Mesendoderm (in vitro differentiated cells): ENCODE measurements around the gene KCTD15.

ENCODE experiments used
- DNase-seq: peaks from one replicate; pipeline ENCODE4 v3.0.0; 2013
- H2AK5ac ChIP-seq: 2 replicates; pipeline ENCODE4 v1.6.1; 2013; ENCODE audit warnings: low read length, inconsistent platforms
- H2BK120ac ChIP-seq: 2 replicates; pipeline ENCODE4 v1.6.1; 2013; ENCODE audit warnings: low read depth, mild to moderate bottlenecking, low read length, moderate library complexity, mixed read lengths
- H2BK15ac ChIP-seq: replicated peaks from 2 replicates; pipeline ENCODE4 v1.6.1; 2013; ENCODE audit warnings: low read depth, mild to moderate bottlenecking, moderate library complexity
- H2BK5ac ChIP-seq: 2 replicates; pipeline ENCODE4 v1.6.1; 2013; ENCODE audit warnings: low read length, inconsistent platforms
- H3K18ac ChIP-seq: 2 replicates; pipeline ENCODE4 v1.6.1; 2013; ENCODE audit warnings: mild to moderate bottlenecking, low read length, mixed read lengths
- H3K23ac ChIP-seq: one replicate; pipeline ENCODE4 v1.6.1; 2013; ENCODE audit warnings: low read length
- H3K27ac ChIP-seq: 2 replicates; pipeline ENCODE4 v1.5.1; 2013; ENCODE audit warnings: low read depth, mild to moderate bottlenecking, inconsistent platforms, low read length, moderate library complexity
- H3K27me3 ChIP-seq: 2 replicates; pipeline ENCODE4 v1.6.1; 2013; ENCODE audit warnings: low read length, control low read depth, mild to moderate bottlenecking, inconsistent platforms; ENCODE audit not compliant: insufficient read depth, poor library complexity
- H3K36me3 ChIP-seq: 2 replicates; pipeline ENCODE4 v1.6.1; 2013; ENCODE audit warnings: low read length, inconsistent platforms; ENCODE audit not compliant: control insufficient read depth, insufficient read depth
- H3K4ac ChIP-seq: one replicate; pipeline ENCODE4 v1.6.1; 2013; ENCODE audit warnings: low read depth, mild to moderate bottlenecking, low read length, moderate library complexity
- H3K4me1 ChIP-seq: 2 replicates; pipeline ENCODE4 v1.6.1; 2013; ENCODE audit warnings: low read depth, low read length, inconsistent platforms; ENCODE audit not compliant: control insufficient read depth
- H3K4me2 ChIP-seq: 2 replicates; pipeline ENCODE4 v1.6.1; 2013; ENCODE audit warnings: low read length
- H3K4me3 ChIP-seq: 2 replicates; pipeline ENCODE4 v1.5.1; 2013; ENCODE audit warnings: mild to moderate bottlenecking, low read length
- H3K56ac ChIP-seq: one replicate; pipeline ENCODE4 v1.6.1; 2013; ENCODE audit warnings: low read length
- H3K79me1 ChIP-seq: 2 replicates; pipeline ENCODE4 v1.6.1; 2013; ENCODE audit warnings: low read length, inconsistent platforms
- H3K79me2 ChIP-seq: 2 replicates; pipeline ENCODE4 v1.6.1; 2013; ENCODE audit warnings: mild to moderate bottlenecking, low read length; ENCODE audit not compliant: control insufficient read depth, insufficient read depth
- H3K9ac ChIP-seq: 2 replicates; pipeline ENCODE4 v1.6.1; 2013; ENCODE audit warnings: low read length, inconsistent platforms
- H4K5ac ChIP-seq: one replicate; pipeline ENCODE4 v1.6.1; 2013; ENCODE audit warnings: low read length
- H4K8ac ChIP-seq: one replicate; pipeline ENCODE4 v1.6.1; 2013; ENCODE audit warnings: low read depth, mild to moderate bottlenecking, control low read depth, low read length, moderate library complexity
- WGBS: extraction: QIAGEN DNeasy Blood & Tissue Kit; methylation state at CpG from one replicate; pipeline ENCODE4 v1.1.7; 2013; ENCODE audit warnings: low lambda C conversion rate, missing lambda C conversion rate; ENCODE audit not compliant: insufficient coverage; ENCODE audit errors: extremely low coverage; 5-methylcytosine and 5-hydroxymethylcytosine counted together

Gene KCTD15

GRCh38 chr19:33781415-33781935, 15.2 kb upstream of the KCTD15 start:
- Histone ChIP-seq H3K9ac (no peak overlapping the region), H3K27ac (no peak overlapping the region), H3K27me3 (no peaks in the 10 kb centered on the region), H3K4me1 (no peaks in the 10 kb centered on the region), H3K56ac (no peak overlapping the region), H2AK5ac (no peak overlapping the region), H3K4ac (no peak overlapping the region), H4K5ac (no peak overlapping the region), H4K8ac (no peak overlapping the region), H3K23ac (no peak overlapping the region), H3K79me1 (no peaks in the 10 kb centered on the region), H3K79me2 (no peaks in the 10 kb centered on the region), H3K36me3 (no peaks in the 10 kb centered on the region), H2BK5ac (no peak overlapping the region), H2BK120ac (no peak overlapping the region), H3K4me3 (no peak overlapping the region), H2BK15ac (no peak overlapping the region), H3K4me2 (no peak overlapping the region), H3K18ac (no peak overlapping the region)
- no CpG with 5 or more reads among the region's 15 CpGs for WGBS
- no peak for DNase-seq

GRCh38 chr19:33781996-33782395, 14.7 kb upstream of the KCTD15 start:
- no peak overlapping the region for H3K23ac ChIP-seq
- no peaks in the 10 kb centered on the region for H3K27me3 ChIP-seq
- no CpG with 5 or more reads among the region's 5 CpGs for WGBS
- H3K56ac ChIP-seq: no peak overlapping the region
- H2BK15ac ChIP-seq: no peak overlapping the region
- H4K5ac ChIP-seq: no peak overlapping the region
- no peak for DNase-seq
- H2BK120ac ChIP-seq: no peak overlapping the region
- H3K79me2 ChIP-seq: no peaks in the 10 kb centered on the region
- H3K4me1 ChIP-seq: no peaks in the 10 kb centered on the region
- H3K4ac ChIP-seq: no peak overlapping the region
- no peaks in the 10 kb centered on the region for H3K36me3 ChIP-seq
- no peak overlapping the region for H4K8ac ChIP-seq
- no peak overlapping the region for H3K27ac ChIP-seq
- H2AK5ac ChIP-seq: no peak overlapping the region
- no peak overlapping the region for H3K4me3 ChIP-seq
- no peaks in the 10 kb centered on the region for H3K79me1 ChIP-seq
- no peak overlapping the region for H3K18ac ChIP-seq
- H2BK5ac ChIP-seq: no peak overlapping the region
- no peak overlapping the region for H3K4me2 ChIP-seq
- no peak overlapping the region for H3K9ac ChIP-seq

- Histone ChIP-seq H2BK15ac (no peak overlapping the region), H3K23ac (no peak overlapping the region), H2BK120ac (no peak overlapping the region), H3K9ac (no peak overlapping the region), H4K8ac (no peak overlapping the region), H3K56ac (no peak overlapping the region), H3K79me2 (no peaks in the 10 kb centered on the region), H3K4me2 (no peak overlapping the region), H4K5ac (no peak overlapping the region), H2BK5ac (no peak overlapping the region), H3K27me3 (no peaks in the 10 kb centered on the region), H2AK5ac (no peak overlapping the region), H3K27ac (no peak overlapping the region), H3K4me1 (no peaks in the 10 kb centered on the region), H3K18ac (no peak overlapping the region), H3K4me3 (no peak overlapping the region), H3K36me3 (no peaks in the 10 kb centered on the region), H3K79me1 (no peaks in the 10 kb centered on the region), H3K4ac (no peak overlapping the region)
- no peak for DNase-seq
- no CpG with 5 or more reads among the region's 5 CpGs for WGBS
Measured at GRCh38 chr19:33784432-33784831, 12.2 kb upstream of the KCTD15 start.

GRCh38 chr19:33785795-33786194, 10.9 kb upstream of the KCTD15 start:
- Histone ChIP-seq H3K9ac (no peak overlapping the region), H3K23ac (no peak overlapping the region), H4K8ac (no peak overlapping the region), H3K36me3 (no peaks in the 10 kb centered on the region), H2BK5ac (no peak overlapping the region), H2AK5ac (no peak overlapping the region), H3K4ac (no peak overlapping the region), H3K4me3 (no peak overlapping the region), H3K18ac (no peak overlapping the region), H2BK15ac (no peak overlapping the region), H3K79me1 (no peaks in the 10 kb centered on the region), H2BK120ac (no peak overlapping the region), H3K4me1 (no peaks in the 10 kb centered on the region), H3K27ac (no peak overlapping the region), H3K27me3 (no peaks in the 10 kb centered on the region), H3K79me2 (no peaks in the 10 kb centered on the region), H3K56ac (no peak overlapping the region), H3K4me2 (no peak overlapping the region), H4K5ac (no peak overlapping the region)
- DNase-seq: no peak
- WGBS: no CpG with 5 or more reads among the region's 6 CpGs

GRCh38 chr19:33788676-33789075, 8.0 kb upstream of the KCTD15 start:
- H3K27me3 ChIP-seq: no peaks in the 10 kb centered on the region
- H2BK15ac ChIP-seq: no peak overlapping the region
- WGBS: no CpG with 5 or more reads among the region's 4 CpGs
- H4K5ac ChIP-seq: no peak overlapping the region
- DNase-seq: no peak
- H3K79me1 ChIP-seq: no peaks in the 10 kb centered on the region
- H3K9ac ChIP-seq: no peak overlapping the region
- no peak overlapping the region for H3K56ac ChIP-seq
- H2AK5ac ChIP-seq: no peak overlapping the region
- H2BK5ac ChIP-seq: no peak overlapping the region
- no peaks in the 10 kb centered on the region for H3K36me3 ChIP-seq
- no peak overlapping the region for H3K4ac ChIP-seq
- no peak overlapping the region for H3K4me2 ChIP-seq
- no peak overlapping the region for H3K27ac ChIP-seq
- H4K8ac ChIP-seq: no peak overlapping the region
- no peaks in the 10 kb centered on the region for H3K79me2 ChIP-seq
- H3K4me1 ChIP-seq: no peaks in the 10 kb centered on the region
- no peak overlapping the region for H2BK120ac ChIP-seq
- no peak overlapping the region for H3K23ac ChIP-seq
- H3K18ac ChIP-seq: no peak overlapping the region
- H3K4me3 ChIP-seq: no peak overlapping the region

GRCh38 chr19:33789344-33789743, 7.3 kb upstream of the KCTD15 start:
- no CpG with 5 or more reads among the region's 5 CpGs for WGBS
- H3K23ac ChIP-seq: no peak overlapping the region
- H3K79me1 ChIP-seq: no peaks in the 10 kb centered on the region
- H3K27me3 ChIP-seq: no peaks in the 10 kb centered on the region
- H2AK5ac ChIP-seq: no peak overlapping the region
- H3K18ac ChIP-seq: no peak overlapping the region
- no peak for DNase-seq
- no peaks in the 10 kb centered on the region for H3K36me3 ChIP-seq
- no peaks in the 10 kb centered on the region for H3K79me2 ChIP-seq
- H3K4me3 ChIP-seq: no peak overlapping the region
- no peak overlapping the region for H2BK5ac ChIP-seq
- H3K27ac ChIP-seq: no peak overlapping the region
- H3K4ac ChIP-seq: no peak overlapping the region
- no peak overlapping the region for H3K56ac ChIP-seq
- no peak overlapping the region for H4K8ac ChIP-seq
- H2BK120ac ChIP-seq: no peak overlapping the region
- no peak overlapping the region for H3K9ac ChIP-seq
- H3K4me1 ChIP-seq: no peaks in the 10 kb centered on the region
- H3K4me2 ChIP-seq: no peak overlapping the region
- H4K5ac ChIP-seq: no peak overlapping the region
- no peak overlapping the region for H2BK15ac ChIP-seq
